Trophoblast cell (in vitro differentiated cells and primary cell): ENCODE results near the gene NHS.

ENCODE experiments used
- DNase-seq, 2 donors: peaks; one replicate each; pipeline ENCODE4 v3.0.0-alpha.2; 2016
- H2AFZ ChIP-seq: 2 replicates; pipeline ENCODE4 v1.6.1; 2013; ENCODE audit warnings: low read length, moderate library complexity, mild to moderate bottlenecking; ENCODE audit not compliant: insufficient read depth, poor library complexity
- H2AK5ac ChIP-seq: 2 replicates; pipeline ENCODE4 v1.6.1; 2013; ENCODE audit warnings: mild to moderate bottlenecking, low read length
- H2BK120ac ChIP-seq: 2 replicates; pipeline ENCODE4 v1.6.1; 2013; ENCODE audit warnings: low read length, mild to moderate bottlenecking, moderate library complexity; ENCODE audit not compliant: insufficient read depth, poor library complexity
- H2BK12ac ChIP-seq: 2 replicates; pipeline ENCODE4 v1.6.1; 2013; ENCODE audit warnings: mild to moderate bottlenecking, low read length, moderate library complexity
- H2BK5ac ChIP-seq: 2 replicates; pipeline ENCODE4 v1.6.1; 2013; ENCODE audit warnings: low read length, low read depth, moderate library complexity, mild to moderate bottlenecking; ENCODE audit not compliant: poor library complexity
- H3K14ac ChIP-seq: 2 replicates; pipeline ENCODE4 v1.6.1; 2013; ENCODE audit warnings: mild to moderate bottlenecking, low read length
- H3K18ac ChIP-seq: 2 replicates; pipeline ENCODE4 v1.6.1; 2013; ENCODE audit warnings: mild to moderate bottlenecking, low read length
- H3K23ac ChIP-seq: 2 replicates; pipeline ENCODE4 v1.6.1; 2013; ENCODE audit warnings: low read length
- H3K27ac ChIP-seq: 2 replicates; pipeline ENCODE4 v1.5.1; 2013; ENCODE audit warnings: low read depth, mild to moderate bottlenecking, inconsistent platforms, low read length, moderate library complexity
- H3K27me3 ChIP-seq: 2 replicates; pipeline ENCODE4 v1.6.1; 2013; ENCODE audit warnings: inconsistent platforms, mild to moderate bottlenecking, low read length, moderate library complexity; ENCODE audit not compliant: insufficient read depth
- H3K36me3 ChIP-seq, 2 experiments: 1 replicate in 1 of 2; 2 replicates in 1 of 2; pipeline ENCODE4 v1.6.1; 2013; ENCODE audit warnings: low read length in 2 of 2, mild to moderate bottlenecking in 2 of 2, moderate library complexity in 1 of 2; ENCODE audit not compliant: insufficient read depth in 2 of 2, control insufficient read depth in 1 of 2
- H3K4ac ChIP-seq: 2 replicates; pipeline ENCODE4 v1.6.1; 2013; ENCODE audit warnings: low read depth, mild to moderate bottlenecking, low read length, moderate library complexity
- H3K4me1 ChIP-seq, 2 experiments: 1 replicate in 1 of 2; 2 replicates in 1 of 2; pipeline ENCODE4 v1.6.1; 2013; ENCODE audit warnings: low read length in 2 of 2, mild to moderate bottlenecking in 2 of 2, moderate library complexity in 1 of 2; ENCODE audit not compliant: insufficient read depth in 2 of 2, control insufficient read depth in 1 of 2
- H3K4me2 ChIP-seq: 2 replicates; pipeline ENCODE4 v1.6.1; 2013; ENCODE audit warnings: inconsistent platforms, mild to moderate bottlenecking, low read length, moderate library complexity
- H3K4me3 ChIP-seq: 2 replicates; pipeline ENCODE4 v1.5.1; 2013; ENCODE audit warnings: mild to moderate bottlenecking, low read depth, low read length, inconsistent platforms
- H3K79me1 ChIP-seq: one replicate; pipeline ENCODE4 v1.6.1; 2013; ENCODE audit warnings: low read length
- H3K79me2 ChIP-seq: 2 replicates; pipeline ENCODE4 v1.6.1; 2013; ENCODE audit warnings: low read length, mild to moderate bottlenecking; ENCODE audit not compliant: control insufficient read depth, insufficient read depth, poor library complexity
- H3K9ac ChIP-seq: 2 replicates; pipeline ENCODE4 v1.6.1; 2013; ENCODE audit warnings: mild to moderate bottlenecking, low read length
- H3K9me3 ChIP-seq: 2 replicates; pipeline ENCODE4 v1.6.1; 2013; ENCODE audit warnings: low read depth, mild to moderate bottlenecking, control low read depth, inconsistent platforms, low read length; ENCODE audit not compliant: insufficient read depth
- H4K12ac ChIP-seq: 2 replicates; pipeline ENCODE4 v1.6.1; 2013; ENCODE audit warnings: low read depth, mild to moderate bottlenecking, low read length, moderate library complexity
- H4K8ac ChIP-seq: 2 replicates; pipeline ENCODE4 v1.6.1; 2013; ENCODE audit warnings: low read depth, mild to moderate bottlenecking, low read length, moderate library complexity
- H4K91ac ChIP-seq: one replicate; pipeline ENCODE4 v1.6.1; 2013; ENCODE audit warnings: low read depth, mild to moderate bottlenecking, low read length, moderate library complexity
- WGBS: extraction: QIAGEN DNeasy Blood & Tissue Kit; methylation state at CpG from one replicate; pipeline ENCODE4 v1.1.7; 2013; ENCODE audit warnings: missing lambda C conversion rate; ENCODE audit not compliant: insufficient read length, insufficient coverage; ENCODE audit errors: extremely low coverage; 5-methylcytosine and 5-hydroxymethylcytosine counted together

NHS gene

DNA sequence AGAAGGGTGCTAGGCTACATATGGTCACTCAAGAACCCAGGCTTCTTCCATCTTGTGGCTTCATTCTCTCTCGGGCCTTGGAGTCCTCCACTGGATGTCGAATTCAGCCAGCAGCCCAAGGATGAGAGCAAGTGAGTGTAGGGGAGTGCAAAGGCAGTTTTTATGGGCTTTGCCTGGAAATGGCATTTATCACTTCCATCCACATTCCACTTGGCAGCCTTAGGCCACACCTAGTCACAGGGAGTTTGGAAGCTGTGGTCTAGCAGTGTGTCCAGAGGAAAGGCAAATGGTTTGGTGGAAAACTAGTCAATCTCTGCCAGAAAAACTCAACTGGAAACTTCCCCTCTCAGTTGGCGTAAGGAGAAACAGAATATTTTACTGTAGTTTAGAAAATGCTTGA, 59.0 kb downstream of the NHS start:
- Histone ChIP-seq H2AFZ (no peak overlapping the region), H3K9me3 (no peaks in the 10 kb centered on the region), H3K27me3 (no peaks in the 10 kb centered on the region), H2AK5ac (no peak overlapping the region), H2BK5ac (no peak overlapping the region), H4K91ac (no peak overlapping the region), H3K79me2 (no peaks in the 10 kb centered on the region), H3K4me2 (no peak overlapping the region), H3K18ac (no peak overlapping the region), H3K36me3 (no peaks in the 10 kb centered on the region), H3K9ac (no peak overlapping the region), H3K4me1 (peaks cover 6 to 10% of the 10 kb centered on the region in 2 experiments), H3K23ac (no peak overlapping the region), H2BK120ac (no peak overlapping the region), H3K79me1 (no peaks in the 10 kb centered on the region), H4K8ac (no peak overlapping the region), H3K4ac (no peak overlapping the region), H3K27ac (no peak overlapping the region), H2BK12ac (no peak overlapping the region), H3K14ac (no peak overlapping the region), H4K12ac (no peak overlapping the region), H3K4me3 (no peak overlapping the region)
- WGBS = no CpG with 5 or more reads among the region's 3 CpGs
- DNase-seq = no peak

- no peaks in the 10 kb centered on the region for H3K79me2 ChIP-seq
- H3K4ac ChIP-seq = no peak overlapping the region
- H3K27ac ChIP-seq = peak overlapping the region; percentile 69
- H3K9me3 ChIP-seq = no peaks in the 10 kb centered on the region
- no peak overlapping the region for H3K14ac ChIP-seq
- H4K8ac ChIP-seq = peak overlapping the region; percentile 60
- no peaks in the 10 kb centered on the region for H3K27me3 ChIP-seq
- H3K4me2 ChIP-seq = no peak overlapping the region
- no CpG with 5 or more reads among the region's 4 CpGs for WGBS
- H2BK12ac ChIP-seq = no peak overlapping the region
- peaks cover 6 to 10% of the 10 kb centered on the region in 2 experiments for H3K4me1 ChIP-seq
- no peak overlapping the region for H3K18ac ChIP-seq
- H3K36me3 ChIP-seq = no peaks in the 10 kb centered on the region
- H4K12ac ChIP-seq = no peak overlapping the region
- peak; percentile 20 to 42 for DNase-seq
- H3K23ac ChIP-seq = no peak overlapping the region
- H2AK5ac ChIP-seq = no peak overlapping the region
- no peak overlapping the region for H2BK120ac ChIP-seq
- no peak overlapping the region for H3K9ac ChIP-seq
- H3K4me3 ChIP-seq = no peak overlapping the region
- H3K79me1 ChIP-seq = no peaks in the 10 kb centered on the region
- H2BK5ac ChIP-seq = peak overlapping the region; percentile 21
- H4K91ac ChIP-seq = peak overlapping the region; percentile 73
- no peak overlapping the region for H2AFZ ChIP-seq
Observed at GRCh38 chrX:17435476-17435875, 60.5 kb downstream of the NHS start.

- no peak overlapping the region for H2BK12ac ChIP-seq
- no peak overlapping the region for H2AFZ ChIP-seq
- H2AK5ac ChIP-seq = no peak overlapping the region
- H3K4me2 ChIP-seq = no peak overlapping the region
- no peak overlapping the region for H3K23ac ChIP-seq
- H3K27ac ChIP-seq = no peak overlapping the region
- H3K4me1 ChIP-seq = peaks cover 6 to 10% of the 10 kb centered on the region in 2 experiments
- no peak overlapping the region for H4K8ac ChIP-seq
- no peaks in the 10 kb centered on the region for H3K36me3 ChIP-seq
- no peak overlapping the region for H4K12ac ChIP-seq
- no CpG with 5 or more reads among the region's 6 CpGs for WGBS
- H3K14ac ChIP-seq = no peak overlapping the region
- no peak overlapping the region for H3K4me3 ChIP-seq
- H3K4ac ChIP-seq = no peak overlapping the region
- H3K9me3 ChIP-seq = no peaks in the 10 kb centered on the region
- no peak overlapping the region for H2BK120ac ChIP-seq
- H3K18ac ChIP-seq = no peak overlapping the region
- no peak overlapping the region for H3K9ac ChIP-seq
- H3K79me2 ChIP-seq = no peaks in the 10 kb centered on the region
- H2BK5ac ChIP-seq = no peak overlapping the region
- DNase-seq = no peak
- no peaks in the 10 kb centered on the region for H3K27me3 ChIP-seq
- no peaks in the 10 kb centered on the region for H3K79me1 ChIP-seq
- H4K91ac ChIP-seq = no peak overlapping the region
Observed at GRCh38 chrX:17438221-17438620, 63.2 kb downstream of the NHS start.

- no peak overlapping the region for H2BK12ac ChIP-seq
- H4K91ac ChIP-seq = no peak overlapping the region
- H2BK120ac ChIP-seq = no peak overlapping the region
- H3K14ac ChIP-seq = no peak overlapping the region
- H3K27ac ChIP-seq = no peak overlapping the region
- H3K36me3 ChIP-seq = no peaks in the 10 kb centered on the region
- no peaks in the 10 kb centered on the region for H3K9me3 ChIP-seq
- H3K23ac ChIP-seq = no peak overlapping the region
- H3K27me3 ChIP-seq = no peaks in the 10 kb centered on the region
- no peak overlapping the region for H4K12ac ChIP-seq
- H3K79me1 ChIP-seq = no peaks in the 10 kb centered on the region
- no peak overlapping the region for H3K9ac ChIP-seq
- no peak overlapping the region for H3K4me2 ChIP-seq
- H3K18ac ChIP-seq = no peak overlapping the region
- peaks cover 4 to 5% of the 10 kb centered on the region in 2 experiments for H3K4me1 ChIP-seq
- H4K8ac ChIP-seq = no peak overlapping the region
- no peak overlapping the region for H2BK5ac ChIP-seq
- H2AK5ac ChIP-seq = no peak overlapping the region
- H2AFZ ChIP-seq = no peak overlapping the region
- no peak overlapping the region for H3K4me3 ChIP-seq
- no peaks in the 10 kb centered on the region for H3K79me2 ChIP-seq
- no peak for DNase-seq
- H3K4ac ChIP-seq = no peak overlapping the region
Observed at GRCh38 chrX:17440258-17440657, 65.3 kb downstream of the NHS start.
